Skeletal muscle satellite cell (primary cell): ENCODE data around the gene URAD. TPM values are rescaled to one million over a fixed set of nuclear protein-coding genes. Genes with fewer than 3 reads are reported as not detected.
"Not testable (repeated sequence)": the region's sequence is repeated elsewhere in the genome, so short reads cannot be mapped to it uniquely, and the experiment has no call there.

Experiments used
- H3K27me3 ChIP-seq: 2 replicates; pipeline ENCODE4 v1.7.0; 2013; ENCODE audit warnings: low read length; ENCODE audit not compliant: control insufficient read depth, insufficient read depth
- H3K36me3 ChIP-seq: 2 replicates; pipeline ENCODE4 v1.7.0; 2013; ENCODE audit warnings: mild to moderate bottlenecking, control low read depth, low read length; ENCODE audit not compliant: insufficient read depth
- H3K4me1 ChIP-seq: 2 replicates; pipeline ENCODE4 v1.7.0; 2013; ENCODE audit warnings: low read length; ENCODE audit not compliant: control insufficient read depth, insufficient read depth
- H3K4me2 ChIP-seq: 2 replicates; pipeline ENCODE4 v1.7.0; 2013; ENCODE audit warnings: mild to moderate bottlenecking, low read length
- H3K4me3 ChIP-seq: 2 replicates; pipeline ENCODE4 v1.7.0; 2013; ENCODE audit warnings: low read length
- H3K9ac ChIP-seq: 2 replicates; pipeline ENCODE4 v1.7.0; 2013; ENCODE audit warnings: mild to moderate bottlenecking, low read depth, low read length, moderate library complexity
- H3K9me3 ChIP-seq: replicated peaks from 2 replicates; pipeline ENCODE4 v1.7.0; 2013; ENCODE audit warnings: mild to moderate bottlenecking, control low read depth, low read length
- total RNA-seq: library from RNA; depleted of rRNA; stranded (reverse); fragments of >200 nt; gene quantifications from 2 replicates; pipeline ENCODE4 v1.2.3, GENCODE V29; 2012; rRNA removed

URAD gene, protein sequence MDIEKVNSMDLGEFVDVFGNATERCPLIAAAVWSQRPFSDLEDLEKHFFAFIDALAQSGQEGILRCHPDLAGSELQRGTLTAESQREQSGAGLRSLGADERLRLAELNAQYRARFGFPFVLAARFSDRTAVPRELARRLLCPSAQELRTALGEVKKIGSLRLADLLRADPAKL
- total RNA-seq, result not detected in 2 replicates

DNA sequence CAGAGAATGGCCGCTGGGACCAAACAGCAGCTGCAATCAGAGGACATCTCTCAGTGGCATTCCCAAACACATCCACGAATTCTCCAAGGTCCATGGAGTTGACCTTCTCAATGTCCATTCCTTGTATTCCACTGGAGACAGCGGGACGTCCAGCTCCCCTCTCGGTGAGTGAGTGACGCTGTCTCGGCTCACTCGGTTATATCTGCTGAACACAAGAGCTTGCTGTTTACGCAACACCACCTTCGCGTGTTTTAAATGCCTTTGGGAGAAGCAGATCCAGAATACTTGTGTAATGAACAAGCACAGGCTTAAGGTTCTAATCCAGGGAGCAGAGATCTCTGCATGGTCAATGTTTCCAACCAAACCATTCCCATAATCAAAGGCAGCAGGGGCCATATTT is at the start of gene URAD:
URAD (minus strand) TSS at position 174 of the 400 bp plus-strand sequence; CDS start at position 118, 56 bp downstream.
- H3K4me2 ChIP-seq, result no peak within 1 kb of the TSS
- H3K4me1 ChIP-seq, result no peaks in the 10 kb centered on the region
- H3K9ac ChIP-seq, result no peak within 1 kb of the TSS
- no peak within 1 kb of the TSS for H3K4me3 ChIP-seq
- H3K9me3 ChIP-seq, result no peaks in the 10 kb centered on the region
- peaks cover 39% of the 10 kb centered on the region for H3K27me3 ChIP-seq
- H3K36me3 ChIP-seq, result no peaks in the 10 kb centered on the region

DNA sequence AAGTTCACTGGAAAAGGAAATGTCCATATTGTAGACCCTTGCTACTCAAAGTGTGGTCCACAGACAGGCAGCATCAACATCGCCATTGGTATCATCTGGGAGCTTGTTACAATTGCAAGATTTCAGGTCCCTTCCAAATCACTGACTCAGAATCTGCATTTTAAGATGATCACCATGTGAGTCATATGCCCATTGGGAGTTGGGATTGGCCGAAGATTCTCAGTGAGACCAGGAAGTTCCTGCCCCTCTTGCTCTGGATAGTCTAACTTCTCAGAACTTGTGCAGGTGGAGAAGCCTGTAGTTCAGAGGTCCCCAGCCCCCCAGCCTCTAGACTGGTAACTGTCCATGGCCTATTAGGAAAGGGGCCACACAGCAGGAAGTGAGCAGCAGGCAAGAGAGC is 48.9 kb upstream of the URAD start:
- Histone ChIP-seq H3K9ac (no peak overlapping the region), H3K4me3 (no peak overlapping the region), H3K4me1 (no peaks in the 10 kb centered on the region), H3K36me3 (no peaks in the 10 kb centered on the region), H3K27me3 (no peaks in the 10 kb centered on the region), H3K9me3 (no peaks in the 10 kb centered on the region), H3K4me2 (no peak overlapping the region)

DNA sequence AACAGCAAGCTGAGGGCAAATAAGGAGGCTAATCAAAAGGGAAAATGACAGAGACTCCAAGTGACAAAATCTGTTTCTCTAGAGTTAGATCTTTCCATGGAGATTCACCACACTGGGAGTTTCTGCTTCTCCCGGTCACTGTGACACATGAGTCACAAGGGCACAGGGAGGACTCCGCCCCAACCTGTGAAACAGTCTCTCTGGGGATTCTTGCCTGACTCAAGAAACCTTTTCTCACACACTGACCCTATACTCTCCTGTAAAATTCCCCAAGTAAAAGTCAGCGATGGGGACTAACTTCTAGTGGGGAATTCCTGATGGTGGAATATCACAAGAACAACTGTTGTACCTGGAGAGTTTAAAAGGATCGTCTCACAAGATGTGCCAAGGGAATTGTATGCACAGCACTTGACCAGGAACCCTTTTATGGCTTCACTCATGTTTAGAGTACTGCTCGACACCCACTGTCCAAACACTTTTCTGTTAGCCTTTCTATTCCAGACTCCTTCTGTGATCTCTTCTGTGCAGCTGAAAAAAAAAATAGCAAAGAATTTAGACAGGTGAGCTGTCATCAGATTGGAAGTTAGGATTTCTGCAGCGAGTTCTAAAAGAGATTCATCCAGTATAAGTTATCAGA is 46.8 kb upstream of the URAD start:
- no peak overlapping the region for H3K4me3 ChIP-seq
- no peak overlapping the region for H3K9ac ChIP-seq
- no peak overlapping the region for H3K4me2 ChIP-seq
- H3K9me3 ChIP-seq, result no peaks in the 10 kb centered on the region
- no peaks in the 10 kb centered on the region for H3K27me3 ChIP-seq
- no peaks in the 10 kb centered on the region for H3K36me3 ChIP-seq
- H3K4me1 ChIP-seq, result no peaks in the 10 kb centered on the region

DNA sequence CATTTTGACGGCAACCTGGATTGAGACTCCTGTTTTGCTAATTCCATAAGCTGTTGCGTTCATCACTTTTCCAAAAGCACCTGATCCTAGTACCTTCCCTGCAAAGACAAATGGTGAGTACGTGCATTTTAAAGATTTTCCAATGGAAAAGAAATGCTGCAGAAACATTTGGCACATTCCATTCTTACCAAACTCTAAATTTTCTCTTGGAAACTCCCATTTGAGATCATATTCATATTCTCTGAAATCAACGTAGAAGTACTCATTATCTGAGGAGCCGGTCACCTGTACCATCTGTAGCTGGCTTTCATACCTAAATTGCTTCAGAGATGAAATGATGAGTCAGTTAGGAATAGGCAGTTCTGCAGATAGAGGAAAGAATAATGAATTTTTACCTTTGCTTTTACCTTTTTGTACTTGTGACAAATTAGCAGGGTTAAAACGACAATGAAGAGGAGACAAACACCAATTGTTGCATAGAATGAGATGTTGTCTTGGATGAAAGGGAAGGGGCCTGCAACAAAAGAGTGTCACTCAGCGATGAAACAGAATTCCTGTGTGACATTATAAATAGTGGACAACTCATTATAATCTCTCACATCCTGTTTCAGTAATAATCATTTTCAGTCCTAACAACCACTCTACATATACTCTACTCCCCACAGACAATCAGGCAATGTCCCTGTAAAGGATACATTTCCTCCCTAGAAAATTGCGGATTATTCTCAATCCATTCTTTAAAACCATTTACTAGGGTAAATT is 45.6 kb upstream of the URAD start:
- no peaks in the 10 kb centered on the region for H3K9me3 ChIP-seq
- no peaks in the 10 kb centered on the region for H3K4me1 ChIP-seq

DNA sequence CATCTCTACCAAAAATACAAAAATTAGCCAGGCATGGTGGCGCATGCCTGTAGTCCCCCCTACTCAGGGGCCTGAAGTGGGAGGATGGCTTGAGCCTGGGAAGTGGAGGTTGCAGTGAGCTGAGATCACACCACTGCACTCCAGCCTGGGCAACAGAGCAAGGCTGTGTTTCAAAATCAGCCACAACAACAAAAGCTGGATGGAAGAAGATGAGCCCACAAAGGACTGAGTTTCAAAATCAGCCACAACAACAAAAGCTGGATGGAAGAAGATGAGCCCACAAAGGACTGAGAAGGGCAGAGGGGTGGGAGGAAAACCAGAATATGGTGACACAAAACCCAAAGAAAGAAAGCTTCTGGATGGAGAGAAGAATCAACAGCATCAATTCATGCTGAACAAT is 43.9 kb upstream of the URAD start:
- H3K4me2 ChIP-seq, H3K4me3 ChIP-seq, H3K36me3 ChIP-seq, H3K9ac ChIP-seq, H3K4me1 ChIP-seq, H3K27me3 ChIP-seq, H3K9me3 ChIP-seq: not testable (repeated sequence)

More for the DNA sequence above, 45.6 kb upstream of the URAD start:
- no peaks in the 10 kb centered on the region for H3K27me3 ChIP-seq
- no peak overlapping the region for H3K4me3 ChIP-seq
- no peaks in the 10 kb centered on the region for H3K36me3 ChIP-seq
- no peak overlapping the region for H3K9ac ChIP-seq
- H3K4me2 ChIP-seq, result no peak overlapping the region

DNA sequence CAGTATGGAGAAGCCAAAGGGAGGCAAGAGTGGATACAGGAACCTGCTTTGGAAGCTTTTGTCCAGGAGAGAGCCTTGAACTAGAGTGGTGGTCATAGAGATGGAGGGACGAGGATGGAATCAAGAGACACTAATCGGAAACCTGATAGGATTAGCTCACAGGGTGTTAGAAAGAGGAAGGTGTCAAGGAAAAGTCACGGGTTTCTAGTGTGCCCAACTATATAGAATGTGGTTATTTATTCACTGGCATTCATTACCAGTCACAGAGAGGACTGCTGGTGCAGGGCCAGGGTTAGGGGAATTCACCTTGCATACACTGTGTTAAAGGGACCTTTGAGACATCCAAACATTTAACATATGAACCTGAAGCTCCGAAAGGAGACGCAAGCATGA is 43.4 kb upstream of the URAD start:
- H3K4me3 ChIP-seq, result no peak overlapping the region
- no peaks in the 10 kb centered on the region for H3K4me1 ChIP-seq
- H3K9me3 ChIP-seq, result no peaks in the 10 kb centered on the region
- no peak overlapping the region for H3K9ac ChIP-seq
- peaks cover 9% of the 10 kb centered on the region for H3K27me3 ChIP-seq
- H3K4me2 ChIP-seq, result no peak overlapping the region
- no peaks in the 10 kb centered on the region for H3K36me3 ChIP-seq

DNA sequence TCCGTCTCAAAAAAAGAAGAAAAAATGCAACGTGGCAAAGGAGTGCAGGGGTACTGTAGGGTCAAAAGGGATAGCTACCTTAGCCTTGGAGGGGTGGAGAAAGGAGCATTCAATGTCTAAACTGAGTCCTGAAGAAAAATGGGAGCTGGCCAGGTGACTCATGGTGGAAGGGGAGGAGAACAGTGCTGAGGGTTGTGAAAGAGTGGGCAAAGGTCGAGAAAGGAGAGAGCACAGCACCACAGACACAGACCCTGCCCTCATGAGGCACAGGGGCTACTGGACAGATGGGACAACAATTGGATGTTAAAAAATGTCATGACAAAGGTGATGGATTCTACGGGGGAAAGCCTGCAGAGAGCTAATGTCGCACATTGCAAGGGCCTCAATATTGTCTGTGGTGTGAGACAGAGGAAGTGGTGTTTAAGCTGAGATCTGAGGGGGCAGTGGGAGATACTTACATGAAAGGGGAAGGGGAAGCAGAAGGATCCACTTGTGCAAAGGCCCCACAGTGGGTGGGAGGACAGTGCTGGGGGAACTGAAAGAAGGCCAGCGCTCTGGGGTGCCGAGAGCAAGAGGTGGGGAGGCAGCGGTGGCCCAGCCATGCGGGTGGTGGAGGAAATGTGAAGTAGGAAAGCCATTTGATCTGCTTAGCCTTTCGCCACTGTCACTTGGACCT is 42.9 kb upstream of the URAD start:
- no peaks in the 10 kb centered on the region for H3K4me1 ChIP-seq
- no peaks in the 10 kb centered on the region for H3K36me3 ChIP-seq
- H3K4me2 ChIP-seq, result no peak overlapping the region
- no peak overlapping the region for H3K4me3 ChIP-seq
- H3K27me3 ChIP-seq, result peaks cover 13% of the 10 kb centered on the region
- H3K9ac ChIP-seq, result no peak overlapping the region
- H3K9me3 ChIP-seq, result no peaks in the 10 kb centered on the region

DNA sequence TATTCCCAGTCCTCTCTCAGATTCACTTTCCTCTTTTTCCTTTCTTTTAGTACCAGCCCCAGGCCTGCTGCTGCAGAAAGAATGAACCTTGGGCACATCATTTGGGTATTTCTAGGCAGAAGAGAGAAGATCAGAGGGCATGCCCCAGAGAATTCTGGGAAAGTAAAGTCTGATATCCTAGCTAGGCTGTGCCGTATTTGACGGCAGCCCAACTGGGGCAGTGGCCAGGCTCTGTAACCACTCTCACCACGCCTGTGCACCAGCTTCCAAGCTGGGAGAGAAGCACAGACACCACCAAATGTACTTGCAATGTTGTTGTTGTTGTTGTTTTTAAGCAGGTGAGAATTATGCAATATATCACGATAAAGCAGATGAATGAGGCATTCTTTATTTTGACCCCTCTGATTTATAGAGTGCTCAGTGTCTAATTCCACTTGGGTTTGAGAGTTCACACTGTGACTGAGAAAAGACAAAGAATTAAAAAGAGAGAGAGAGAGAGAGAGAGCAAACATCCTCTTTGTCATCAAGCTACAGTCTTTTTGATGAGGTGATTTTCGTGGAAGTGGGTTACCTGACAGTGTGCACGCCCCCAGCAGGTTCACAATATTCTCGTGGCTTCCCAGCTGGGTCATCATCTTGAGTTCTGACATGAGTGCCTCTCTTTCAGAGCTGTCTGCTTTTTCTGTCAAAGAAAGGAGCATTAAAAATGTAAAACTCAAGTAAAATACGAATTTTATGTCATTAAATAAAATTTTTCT is 39.3 kb upstream of the URAD start:
- Histone ChIP-seq H3K9me3 (no peaks in the 10 kb centered on the region), H3K4me2 (no peak overlapping the region), H3K36me3 (no peaks in the 10 kb centered on the region), H3K4me3 (no peak overlapping the region), H3K9ac (no peak overlapping the region), H3K4me1 (peaks cover 7% of the 10 kb centered on the region), H3K27me3 (peaks cover 13% of the 10 kb centered on the region)

DNA sequence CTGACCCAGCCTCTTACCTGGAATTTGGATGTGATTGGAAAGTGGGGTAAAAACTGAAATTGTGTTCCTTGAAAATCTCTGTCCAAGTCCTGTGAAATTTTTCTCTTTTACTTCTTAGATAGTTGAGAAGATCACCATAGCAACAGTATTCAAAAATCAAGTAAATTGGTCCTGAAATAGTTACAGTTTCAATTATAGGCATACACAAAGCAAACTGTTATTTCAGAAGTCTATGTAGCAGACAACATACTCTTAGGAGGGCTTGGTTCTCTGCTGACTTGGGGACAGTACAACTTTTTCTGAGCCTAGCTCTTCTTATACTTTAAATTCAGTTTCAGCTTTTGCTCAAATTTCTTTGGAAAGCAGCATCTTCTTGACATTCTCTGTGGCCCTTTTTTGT is 38.6 kb upstream of the URAD start:
- no peaks in the 10 kb centered on the region for H3K36me3 ChIP-seq
- H3K27me3 ChIP-seq, result peaks cover 13% of the 10 kb centered on the region
- no peaks in the 10 kb centered on the region for H3K9me3 ChIP-seq
- peaks cover 9% of the 10 kb centered on the region for H3K4me1 ChIP-seq
- H3K9ac ChIP-seq, result no peak overlapping the region
- H3K4me3 ChIP-seq, result no peak overlapping the region
- no peak overlapping the region for H3K4me2 ChIP-seq

DNA sequence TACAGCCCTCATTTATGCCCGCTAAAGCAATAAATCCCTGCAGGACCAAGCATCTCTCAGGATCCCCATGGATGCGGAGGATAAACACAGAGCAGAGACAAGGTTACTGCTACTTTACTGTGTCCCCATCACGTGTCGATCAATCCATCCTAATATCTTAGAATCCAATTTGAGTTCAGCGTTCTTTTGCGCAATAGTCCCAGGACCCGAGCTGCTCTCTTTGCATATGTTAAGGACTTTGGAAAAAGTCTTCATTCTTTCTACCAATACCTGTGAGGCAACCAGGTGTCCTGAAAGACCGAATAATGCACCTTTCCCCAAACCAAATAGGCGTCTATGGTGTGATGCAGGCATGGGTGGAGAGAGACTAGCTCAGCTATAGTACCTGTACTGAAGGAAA is 38.0 kb upstream of the URAD start:
- no peak overlapping the region for H3K9ac ChIP-seq
- peaks cover 13% of the 10 kb centered on the region for H3K27me3 ChIP-seq
- H3K36me3 ChIP-seq, result no peaks in the 10 kb centered on the region

More for the DNA sequence above, 38.0 kb upstream of the URAD start:
- peaks cover 9% of the 10 kb centered on the region for H3K4me1 ChIP-seq
- H3K9me3 ChIP-seq, result no peaks in the 10 kb centered on the region
- no peak overlapping the region for H3K4me2 ChIP-seq
- no peak overlapping the region for H3K4me3 ChIP-seq
